ENCODE data around the gene OGT.

DNA sequence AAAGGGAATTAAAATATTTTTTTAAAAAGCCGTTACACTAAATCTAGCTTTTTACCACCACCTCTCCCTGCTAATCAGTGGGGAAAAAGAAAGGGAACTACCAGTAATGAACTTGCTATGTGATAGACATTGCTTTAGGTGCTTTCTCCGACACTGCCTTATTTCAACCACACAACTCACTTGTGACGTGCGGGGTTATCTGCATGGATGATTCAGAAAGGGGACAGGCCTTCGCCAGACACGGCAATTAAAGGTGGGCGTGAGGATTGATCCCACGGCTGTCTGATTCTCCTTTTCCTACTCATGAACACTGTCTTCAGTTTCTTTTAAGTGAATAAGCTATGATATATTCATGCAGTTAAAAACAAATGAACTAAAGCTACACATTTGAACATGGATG is 86.3 kb downstream of the OGT start:
- TF ChIP-seq, protein P1, sequence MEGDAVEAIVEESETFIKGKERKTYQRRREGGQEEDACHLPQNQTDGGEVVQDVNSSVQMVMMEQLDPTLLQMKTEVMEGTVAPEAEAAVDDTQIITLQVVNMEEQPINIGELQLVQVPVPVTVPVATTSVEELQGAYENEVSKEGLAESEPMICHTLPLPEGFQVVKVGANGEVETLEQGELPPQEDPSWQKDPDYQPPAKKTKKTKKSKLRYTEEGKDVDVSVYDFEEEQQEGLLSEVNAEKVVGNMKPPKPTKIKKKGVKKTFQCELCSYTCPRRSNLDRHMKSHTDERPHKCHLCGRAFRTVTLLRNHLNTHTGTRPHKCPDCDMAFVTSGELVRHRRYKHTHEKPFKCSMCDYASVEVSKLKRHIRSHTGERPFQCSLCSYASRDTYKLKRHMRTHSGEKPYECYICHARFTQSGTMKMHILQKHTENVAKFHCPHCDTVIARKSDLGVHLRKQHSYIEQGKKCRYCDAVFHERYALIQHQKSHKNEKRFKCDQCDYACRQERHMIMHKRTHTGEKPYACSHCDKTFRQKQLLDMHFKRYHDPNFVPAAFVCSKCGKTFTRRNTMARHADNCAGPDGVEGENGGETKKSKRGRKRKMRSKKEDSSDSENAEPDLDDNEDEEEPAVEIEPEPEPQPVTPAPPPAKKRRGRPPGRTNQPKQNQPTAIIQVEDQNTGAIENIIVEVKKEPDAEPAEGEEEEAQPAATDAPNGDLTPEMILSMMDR (IDR thresholded peaks at IDR 0.05): no peak
- no peak for TF ChIP-seq POLR2AphosphoS5 (IDR thresholded peaks at IDR 0.05)

All from breast epithelium (tissue), 3 donors.